Testis (tissue), 2 donors: ENCODE measurements around the gene ADRB2.

ENCODE experiments used
- CTCF ChIP-seq, 3 experiments: fragments of 450-650 bp in 2 of 3; fragments of 200-600 bp in 1 of 3; sonication (generic) in 1 of 3; IDR thresholded peaks; one replicate each; pipeline ENCODE4 v1.5.1; 2016 to 2019; ENCODE audit warnings: antibody characterized with exemption in 3 of 3, mild to moderate bottlenecking in 2 of 3, moderate library complexity in 1 of 3
- POLR2A ChIP-seq: fragments of 450-650 bp; IDR thresholded peaks from one replicate; pipeline ENCODE4 v1.6.1; 2017; ENCODE audit warnings: antibody characterized with exemption, mild to moderate bottlenecking, moderate library complexity

DNA sequence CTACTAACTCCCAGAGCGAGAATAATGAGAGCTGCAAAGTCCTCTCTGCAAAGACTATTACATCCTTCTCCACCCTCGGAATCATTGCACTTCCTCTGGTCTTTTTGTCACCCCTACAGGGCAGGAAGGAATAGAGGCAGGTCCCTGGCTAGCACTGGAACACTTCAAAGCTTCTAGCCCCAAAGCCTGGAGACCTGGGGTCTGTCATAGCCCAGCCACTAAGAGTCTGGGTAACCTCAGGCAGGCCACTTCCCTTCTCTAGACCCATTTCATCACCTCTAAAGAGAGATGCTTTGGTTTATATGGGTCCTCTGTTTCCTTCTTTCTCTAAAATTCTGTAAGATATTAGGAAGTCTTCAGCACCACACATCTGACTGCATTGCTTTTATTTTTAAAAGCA, 6.7 kb downstream of the ADRB2 start:
- TF ChIP-seq CTCF (IDR thresholded peaks at IDR 0.05) (no peak), POLR2A (no peak)
